Breast epithelium (tissue), 3 donors: ENCODE data around the gene KDM4C. TPM values are rescaled to one million over a fixed set of nuclear protein-coding genes. Genes with fewer than 3 reads are reported as not detected.

Experiments used
- total RNA-seq, 3 donors: library from RNA; depleted of rRNA; stranded (reverse); fragments of >200 nt; gene quantifications; one replicate each; pipeline ENCODE4 v1.1.0, GENCODE V29; 2016

The KDM4C gene
- total RNA-seq, 3 donors from 2014 or later = 37.8 to 80.9 (median 60.0) TPM

Other genes with a start within 250 kb of the KDM4C start
- 1 to 10 TPM in 1 of 3 donors, under 1 TPM in 2; 0.16 to 2.6 (median 0.66) TPM for gene GLDC, start 112.2 kb upstream of the KDM4C start, total RNA-seq